GM23338 (cell line): ENCODE results near the gene SBF2. TPM values are rescaled to one million over a fixed set of nuclear protein-coding genes. Genes with fewer than 3 reads are reported as not detected.

ENCODE experiments used
- CREB1 ChIP-seq: fragments of 250-450 bp; sonication (Bioruptor Pico); IDR thresholded peaks from 2 replicates; pipeline ENCODE4 v1.5.0; 2020; ENCODE audit warnings: low read depth, mild to moderate bottlenecking, moderate library complexity
- CTCF ChIP-seq, 2 experiments: fragments of 200-600 bp in 1 of 2; sonication (generic) in 1 of 2; conservative IDR thresholded peaks; 2 replicates each; pipeline versions ENCODE4 v1.5.1 to v1.6.1; 2016 to 2017; ENCODE audit warnings: antibody characterized with exemption in 2 of 2, low read depth in 2 of 2, mild to moderate bottlenecking in 2 of 2, moderate library complexity in 1 of 2
- ETS1 ChIP-seq: IDR thresholded peaks from 2 replicates; pipeline ENCODE4 v1.6.1; 2016; ENCODE audit warnings: antibody characterized with exemption
- EZH2 ChIP-seq: fragments of 200-600 bp; sonication (generic); IDR thresholded peaks from one replicate; pipeline ENCODE4 v1.8.0; 2017; ENCODE audit warnings: antibody characterized with exemption, mild to moderate bottlenecking, low read depth; ENCODE audit not compliant: unreplicated experiment
- JUNB ChIP-seq: IDR thresholded peaks from one replicate; pipeline ENCODE4 v1.6.1; 2016; ENCODE audit warnings: antibody characterized with exemption; ENCODE audit not compliant: unreplicated experiment
- NANOG ChIP-seq: IDR thresholded peaks from 2 replicates; pipeline ENCODE4 v1.6.1; 2016; ENCODE audit warnings: antibody characterized with exemption, borderline replicate concordance
- POLR2AphosphoS5 ChIP-seq: IDR thresholded peaks from 2 replicates; pipeline ENCODE4 v1.6.1; 2016; ENCODE audit warnings: antibody characterized with exemption, low read depth
- STAT1 ChIP-seq: IDR thresholded peaks from one replicate; pipeline ENCODE4 v1.6.1; 2016; ENCODE audit warnings: antibody characterized with exemption; ENCODE audit not compliant: unreplicated experiment
- ZNF114 ChIP-seq: fragments of 250-450 bp; sonication (Bioruptor Pico); IDR thresholded peaks from 2 replicates; pipeline ENCODE4 v1.5.0; 2020; ENCODE audit warnings: mild to moderate bottlenecking, moderate library complexity
- ZNF331 ChIP-seq: fragments of 250-450 bp; sonication (Bioruptor Pico); IDR thresholded peaks from 2 replicates; pipeline ENCODE4 v1.5.0; 2020; ENCODE audit warnings: low read depth, mild to moderate bottlenecking, moderate library complexity
- ZNF462 ChIP-seq: fragments of 250-450 bp; sonication (Bioruptor Pico); IDR thresholded peaks from 2 replicates; pipeline ENCODE4 v1.5.0; 2020; ENCODE audit warnings: mild to moderate bottlenecking, moderate library complexity
- polyA plus RNA-seq: library from polyadenylated mRNA; unstranded; fragments of >200 nt; fragmentation: Nextera tagmentation; extraction: Ambion mirVana; gene quantifications from 2 replicates; pipeline ENCODE4 v1.2.1, GENCODE V29; 2016
- total RNA-seq: library from RNA; depleted of rRNA; stranded (reverse); fragments of >200 nt; shearing (Covaris generic); gene quantifications from 2 replicates; pipeline ENCODE4 v1.2.3, GENCODE V29; 2014

Gene SBF2
- total and polyA plus RNA-seq, 2 experiments from 2014 or later: 25.6 to 53.5 TPM

- TF ChIP-seq ZNF462 (CRISPR knock-in tag): no peak
- TF ChIP-seq JUNB: no peak
- TF ChIP-seq NANOG: no peak
- TF ChIP-seq ETS1: no peak
- no peak for TF ChIP-seq CTCF (conservative IDR thresholded peaks at IDR 0.05; ENCODE audit: low read depth in 2 of 2)
- no peak for TF ChIP-seq POLR2AphosphoS5
- TF ChIP-seq EZH2: no peak
- no peak for TF ChIP-seq ZNF331 (CRISPR knock-in tag)
- TF ChIP-seq STAT1: no peak
- no peak for TF ChIP-seq ZNF114 (CRISPR knock-in tag)
- TF ChIP-seq CREB1 (CRISPR knock-in tag): no peak
These were observed 24.4 kb upstream of the SBF2 start (continued) for GRCh38 chr11:10318527-10318802.
